ENCODE results near the gene CLPTM1L. TPM values are rescaled to one million over a fixed set of nuclear protein-coding genes. Genes with fewer than 3 reads are reported as not detected.

Gene CLPTM1L
- polyA plus RNA-seq, 3 donors: 14.1 to 76.2 (median 35.0) TPM

DNA sequence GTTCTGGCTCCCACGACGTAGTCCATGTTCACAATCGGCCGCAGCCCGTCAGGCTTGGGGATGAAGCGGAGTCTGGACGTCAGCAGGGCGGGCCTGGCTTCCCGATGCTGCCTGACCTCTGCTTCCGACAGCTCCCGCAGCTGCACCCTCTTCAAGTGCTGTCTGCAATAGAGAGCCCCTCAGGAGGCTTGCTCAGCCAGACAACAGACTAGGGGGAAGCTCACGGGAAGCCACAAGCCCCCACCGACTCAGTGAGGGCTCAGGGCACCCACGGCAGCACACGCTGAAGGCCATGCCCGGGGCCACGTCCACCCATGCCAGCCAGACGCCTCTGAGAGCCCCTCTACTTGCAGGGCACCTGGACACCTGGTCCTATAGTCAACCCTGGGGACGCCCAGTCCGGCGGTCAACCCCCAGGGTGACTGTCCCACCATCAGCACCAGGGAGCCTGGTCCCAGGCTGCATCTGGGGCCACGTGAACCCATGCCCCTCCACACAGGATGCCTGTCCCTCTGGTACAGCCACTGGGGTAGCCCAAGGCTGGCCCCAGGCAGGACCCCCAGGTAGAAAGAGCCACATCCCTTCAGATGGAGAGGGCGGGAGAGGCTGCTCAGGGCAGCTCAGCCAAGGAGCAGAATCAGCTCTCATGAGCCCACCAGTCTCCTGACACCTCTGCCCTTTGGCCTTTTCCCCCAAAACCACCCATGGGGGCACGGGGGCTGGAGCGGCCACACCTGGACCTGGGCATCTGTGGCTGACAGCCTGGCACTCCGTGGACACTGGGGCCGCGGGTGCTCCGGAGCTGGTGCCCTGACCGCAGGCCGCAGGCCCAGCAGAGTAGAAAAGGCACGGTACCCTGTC lies 64.5 kb downstream of the CLPTM1L start:
- Histone ChIP-seq H3K4me3 (replicated peaks in 1 of 3; ENCODE audit: low read depth in 2 of 3, low read length in 3 of 3) (no peak overlapping the region), H3K36me3 (replicated peaks in 1 of 2; ENCODE audit: control insufficient read depth in 1 of 2, insufficient read depth in 2 of 2, low read length in 2 of 2) (no peaks in the 10 kb centered on the region), H3K27ac (ENCODE audit: low read depth in 1 of 2, low read length in 2 of 2) (no peak overlapping the region), H3K27me3 (ENCODE audit: control insufficient read depth in 2 of 2, insufficient read depth in 2 of 2, low read length in 2 of 2) (no peaks in the 10 kb centered on the region), H3K4me1 (ENCODE audit: control insufficient read depth in 1 of 2, insufficient read depth in 2 of 2, low read length in 2 of 2) (no peaks in the 10 kb centered on the region), H4K20me1 (ENCODE audit: insufficient read depth, low read length) (no peaks in the 10 kb centered on the region), H3K79me2 (ENCODE audit: insufficient read depth, low read length) (no peaks in the 10 kb centered on the region), H2AFZ (ENCODE audit: insufficient read depth, low read depth, low read length, poor library complexity, severe bottlenecking) (no peak overlapping the region), H3K9me3 (replicated peaks in 1 of 2; ENCODE audit: control insufficient read depth in 1 of 2, insufficient read depth in 1 of 2, low read length in 2 of 2) (peaks cover 19 to 66% of the 10 kb centered on the region in 2 donors), H3K4me2 (replicated peaks; ENCODE audit: extremely low read depth, low read length, poor library complexity, severe bottlenecking) (no peak overlapping the region), H3K9ac (ENCODE audit: insufficient read depth, low read length, poor library complexity, severe bottlenecking) (no peak overlapping the region)
- no peak overlapping the region for H3K4me3 Mint-ChIP-seq
- H3K9me3 Mint-ChIP-seq: peaks cover 27 to 68% (median 37%) of the 10 kb centered on the region in 7 donors
- no peaks in the 10 kb centered on the region for H3K36me3 Mint-ChIP-seq
- no peak for DNase-seq
- H3K4me1 Mint-ChIP-seq: no peaks in the 10 kb centered on the region
- no peak overlapping the region for H3K27ac Mint-ChIP-seq
- peaks cover 0 to 1% (median 1%) of the 10 kb centered on the region in 3 donors for H3K27me3 Mint-ChIP-seq (ENCODE audit: low read depth in 3 of 3)
- TF ChIP-seq, protein P1, sequence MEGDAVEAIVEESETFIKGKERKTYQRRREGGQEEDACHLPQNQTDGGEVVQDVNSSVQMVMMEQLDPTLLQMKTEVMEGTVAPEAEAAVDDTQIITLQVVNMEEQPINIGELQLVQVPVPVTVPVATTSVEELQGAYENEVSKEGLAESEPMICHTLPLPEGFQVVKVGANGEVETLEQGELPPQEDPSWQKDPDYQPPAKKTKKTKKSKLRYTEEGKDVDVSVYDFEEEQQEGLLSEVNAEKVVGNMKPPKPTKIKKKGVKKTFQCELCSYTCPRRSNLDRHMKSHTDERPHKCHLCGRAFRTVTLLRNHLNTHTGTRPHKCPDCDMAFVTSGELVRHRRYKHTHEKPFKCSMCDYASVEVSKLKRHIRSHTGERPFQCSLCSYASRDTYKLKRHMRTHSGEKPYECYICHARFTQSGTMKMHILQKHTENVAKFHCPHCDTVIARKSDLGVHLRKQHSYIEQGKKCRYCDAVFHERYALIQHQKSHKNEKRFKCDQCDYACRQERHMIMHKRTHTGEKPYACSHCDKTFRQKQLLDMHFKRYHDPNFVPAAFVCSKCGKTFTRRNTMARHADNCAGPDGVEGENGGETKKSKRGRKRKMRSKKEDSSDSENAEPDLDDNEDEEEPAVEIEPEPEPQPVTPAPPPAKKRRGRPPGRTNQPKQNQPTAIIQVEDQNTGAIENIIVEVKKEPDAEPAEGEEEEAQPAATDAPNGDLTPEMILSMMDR (IDR thresholded peaks at IDR 0.05): no peak
- intact Hi-C loops (cut with micrococcal nuclease): no loop called here
- WGBS (ENCODE audit: insufficient coverage): 98% methylated on average over 32 of the region's 32 CpGs

DNA sequence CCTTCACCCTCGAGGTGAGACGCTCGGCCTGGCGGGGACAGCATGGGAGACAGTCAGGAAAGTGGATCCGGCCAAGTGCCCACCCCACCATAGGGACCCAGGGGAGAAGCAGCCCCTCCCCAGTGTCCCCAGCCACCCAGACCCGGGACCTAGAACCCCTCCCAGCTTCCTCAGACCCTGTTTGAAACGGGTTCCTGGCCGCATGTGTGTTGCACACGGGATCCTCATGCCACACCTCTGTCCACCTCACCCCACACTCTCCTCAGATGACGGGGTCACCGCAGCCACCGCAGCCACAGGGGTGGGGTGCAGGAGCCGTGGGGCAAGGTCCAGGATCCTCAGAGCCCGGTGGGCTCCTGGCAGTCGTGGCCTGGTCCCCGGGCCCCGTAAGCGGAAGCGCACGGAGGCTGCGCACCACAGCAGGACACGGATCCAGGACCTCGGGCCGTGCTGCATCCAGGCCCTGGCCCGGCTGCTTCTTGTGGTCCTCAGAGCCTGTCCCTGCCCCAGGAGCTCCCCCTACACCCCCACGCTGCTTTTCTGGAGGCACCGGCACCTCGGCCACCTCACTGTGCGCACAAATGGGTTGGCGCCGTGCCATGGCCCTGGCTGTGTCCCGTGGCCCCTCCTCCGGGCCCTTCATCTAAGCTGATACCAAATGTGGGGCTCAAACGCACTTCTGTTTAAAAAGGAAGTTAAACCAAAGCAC lies 65.3 kb downstream of the CLPTM1L start:
- H3K4me3 Mint-ChIP-seq: no peak overlapping the region
- peaks cover 0 to 1% (median 1%) of the 10 kb centered on the region in 3 donors for H3K27me3 Mint-ChIP-seq (ENCODE audit: low read depth in 3 of 3)
- no peak overlapping the region for H3K9ac ChIP-seq (ENCODE audit: insufficient read depth, low read length, poor library complexity, severe bottlenecking)
- no peaks in the 10 kb centered on the region for H3K36me3 ChIP-seq (replicated peaks in 1 of 2; ENCODE audit: control insufficient read depth in 1 of 2, insufficient read depth in 2 of 2, low read length in 2 of 2)
- no peak overlapping the region for H3K4me2 ChIP-seq (replicated peaks; ENCODE audit: extremely low read depth, low read length, poor library complexity, severe bottlenecking)
- H2AFZ ChIP-seq (ENCODE audit: insufficient read depth, low read depth, low read length, poor library complexity, severe bottlenecking): no peak overlapping the region
- no peaks in the 10 kb centered on the region for H3K4me1 Mint-ChIP-seq
- no peaks in the 10 kb centered on the region for H4K20me1 ChIP-seq (ENCODE audit: insufficient read depth, low read length)
- H3K27ac ChIP-seq (ENCODE audit: low read depth in 1 of 2, low read length in 2 of 2): no peak overlapping the region
- H3K4me3 ChIP-seq (replicated peaks in 1 of 3; ENCODE audit: low read depth in 2 of 3, low read length in 3 of 3): no peak overlapping the region
- no peaks in the 10 kb centered on the region for H3K27me3 ChIP-seq (ENCODE audit: control insufficient read depth in 2 of 2, insufficient read depth in 2 of 2, low read length in 2 of 2)
- no peaks in the 10 kb centered on the region for H3K4me1 ChIP-seq (ENCODE audit: control insufficient read depth in 1 of 2, insufficient read depth in 2 of 2, low read length in 2 of 2)
- peaks cover 21 to 68% of the 10 kb centered on the region in 2 donors for H3K9me3 ChIP-seq (replicated peaks in 1 of 2; ENCODE audit: control insufficient read depth in 1 of 2, insufficient read depth in 1 of 2, low read length in 2 of 2)
- intact Hi-C loops (cut with micrococcal nuclease): no loop called here
- TF ChIP-seq, protein P1 (IDR thresholded peaks at IDR 0.05): no peak
- H3K79me2 ChIP-seq (ENCODE audit: insufficient read depth, low read length): no peaks in the 10 kb centered on the region
- no peak overlapping the region for H3K27ac Mint-ChIP-seq
- no peaks in the 10 kb centered on the region for H3K36me3 Mint-ChIP-seq
- H3K9me3 Mint-ChIP-seq: peaks cover 30 to 70% (median 42%) of the 10 kb centered on the region in 7 donors
- DNase-seq: no peak
- WGBS (ENCODE audit: insufficient coverage): 94% methylated on average over 34 of the region's 34 CpGs
